Measurements from ENCODE around the gene PTGR3.

The PTGR3 gene

GRCh38 chr18:75215663-75216062 lies 6.7 kb upstream of the PTGR3 start:
- DNase-seq (ENCODE audit: low read depth, low spot score) = no peak

DNA sequence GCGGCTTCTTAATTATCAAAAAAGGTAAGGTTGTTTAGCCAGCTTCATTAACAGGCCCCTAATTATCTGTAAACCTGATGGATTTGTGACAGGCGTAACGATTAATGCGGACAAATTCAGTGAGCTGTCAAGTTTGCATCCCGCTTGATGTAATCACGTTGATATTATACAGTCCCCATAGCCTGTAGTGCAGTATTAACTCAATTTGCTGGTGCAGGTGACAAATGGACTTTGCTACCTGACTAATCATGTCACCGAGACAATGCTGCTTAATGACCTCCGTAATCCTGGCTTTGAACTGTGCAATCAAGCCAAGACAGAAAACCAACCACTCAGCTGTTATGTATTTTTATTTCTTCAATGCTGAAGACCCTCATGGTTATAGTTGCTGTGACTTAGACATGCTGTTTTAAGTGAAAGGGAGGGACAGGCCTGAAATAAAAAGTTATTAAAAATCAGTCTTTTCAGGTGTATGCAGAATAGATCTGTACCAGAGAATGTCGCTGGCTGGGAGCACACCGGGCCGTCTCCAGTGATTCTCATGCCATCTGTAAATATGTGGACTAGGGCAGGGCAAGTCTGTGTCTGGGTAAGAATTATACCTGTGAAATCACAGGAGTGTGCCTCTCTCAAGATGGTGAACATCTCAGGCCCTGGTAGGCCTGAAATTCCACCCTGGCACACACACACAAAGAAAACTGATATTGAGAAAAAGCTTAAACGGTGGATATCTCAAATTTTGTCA lies 6.0 kb upstream of the PTGR3 start:
- DNase-seq (ENCODE audit: low read depth, low spot score) = no peak

DNA sequence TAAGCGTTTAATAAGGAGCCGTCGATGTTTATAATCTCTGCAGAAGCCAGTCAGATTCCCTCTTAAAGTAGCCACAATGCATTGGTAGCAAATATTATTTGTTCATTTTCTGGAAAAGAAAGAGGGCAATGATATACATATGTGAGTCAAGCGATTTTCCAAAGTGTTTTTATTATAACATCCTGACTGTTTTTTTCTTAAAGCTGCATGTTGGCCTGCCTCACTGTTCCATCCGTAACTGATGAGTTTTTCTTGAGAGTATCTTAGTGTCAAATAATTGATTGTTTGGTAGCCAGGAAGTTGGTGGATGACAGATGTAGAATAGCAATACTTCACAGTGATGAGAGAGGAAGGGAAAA lies 5.4 kb upstream of the PTGR3 start:
- no peak for DNase-seq (ENCODE audit: low read depth, low spot score)

DNA sequence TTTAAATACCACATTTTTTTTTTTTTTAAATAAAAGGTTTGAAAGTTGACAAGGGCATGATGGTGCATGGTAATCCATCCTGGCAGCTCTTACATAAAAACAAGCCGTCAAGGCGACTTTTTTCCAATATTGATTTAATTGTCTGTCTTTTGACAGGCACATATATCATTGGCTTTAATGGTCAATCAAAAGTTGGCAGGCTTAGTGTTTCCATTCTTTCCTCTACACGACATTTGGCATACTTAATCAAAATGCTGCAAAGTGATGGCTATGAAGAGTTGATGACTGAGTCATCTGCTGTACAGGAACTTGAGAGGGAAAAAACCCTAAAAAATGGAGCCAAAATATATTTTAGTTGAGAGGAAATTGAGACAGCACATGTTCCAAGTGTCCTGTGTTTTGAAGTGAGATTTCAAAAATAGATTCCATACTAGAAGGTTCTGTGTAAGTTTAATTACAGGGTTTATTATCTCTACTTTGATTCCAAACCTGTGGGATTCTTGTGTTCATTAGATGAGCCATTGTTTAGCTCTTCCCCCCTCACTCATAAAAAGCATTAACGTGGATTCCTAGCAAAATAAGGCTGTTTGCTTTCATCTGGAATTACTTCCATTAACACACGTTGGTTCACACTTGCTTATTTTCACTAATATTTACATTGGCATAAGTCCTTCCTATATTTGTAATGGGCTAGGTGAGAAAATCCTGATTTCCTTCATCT lies 4.8 kb upstream of the PTGR3 start:
- no peak for DNase-seq (ENCODE audit: low read depth, low spot score)

DNA sequence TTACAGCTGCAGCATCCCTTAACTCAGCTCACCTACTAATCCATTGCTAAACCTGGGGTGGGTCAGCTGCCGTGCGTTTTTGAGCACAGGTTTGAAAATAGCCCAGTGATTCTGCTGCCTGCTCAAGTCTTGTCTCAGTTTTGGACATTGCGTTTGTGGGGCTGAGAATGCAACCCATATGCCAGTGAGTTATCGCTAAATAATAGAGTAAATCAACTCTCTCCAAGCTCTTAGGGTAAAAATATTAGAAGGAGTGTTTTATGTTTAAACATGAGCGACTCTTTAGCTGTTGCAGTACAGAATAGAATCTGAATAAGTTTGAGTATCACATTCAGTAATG lies 3.8 kb upstream of the PTGR3 start:
- DNase-seq (ENCODE audit: low read depth, low spot score) = no peak

DNA sequence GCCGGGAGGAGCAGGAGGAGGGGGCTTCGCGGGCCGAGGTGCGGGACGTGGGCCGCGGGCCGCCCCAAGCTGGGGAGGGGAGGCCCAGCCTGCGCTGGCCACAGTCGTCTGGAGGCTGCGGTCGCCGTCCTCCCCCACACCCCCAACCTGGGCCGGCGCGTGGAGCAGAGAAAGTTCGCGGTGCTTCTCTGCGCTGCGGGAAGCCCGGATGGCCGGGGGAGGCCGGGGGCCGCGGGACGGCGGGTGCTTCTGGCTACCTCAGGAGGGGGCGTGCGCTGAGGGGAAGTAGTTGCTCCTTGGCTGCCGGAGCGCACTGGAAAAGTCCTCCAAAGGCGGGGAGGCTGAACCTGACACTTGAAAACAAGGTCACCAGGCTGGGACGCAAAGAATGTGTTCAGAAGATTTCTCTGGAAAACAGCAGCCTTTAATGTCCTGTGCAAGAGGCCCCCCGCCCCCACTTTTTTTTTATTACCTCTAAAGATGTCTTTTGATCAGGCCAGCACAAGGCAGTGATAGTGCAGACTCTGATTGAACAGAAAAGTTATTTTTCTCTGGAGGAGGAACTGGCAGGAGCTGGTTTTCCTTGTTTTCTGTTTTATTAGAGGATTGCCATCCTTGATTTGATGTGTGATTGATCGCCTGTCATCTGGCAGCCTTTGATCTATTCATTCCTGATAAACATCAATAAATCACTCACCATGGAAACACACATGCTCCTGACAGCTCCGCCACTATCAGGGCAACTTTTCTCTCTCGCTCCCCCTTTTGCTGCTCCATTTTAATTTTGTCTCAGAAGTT lies 3.2 kb upstream of the PTGR3 start:
- peak; percentile 58 for DNase-seq (ENCODE audit: low read depth, low spot score)

DNA sequence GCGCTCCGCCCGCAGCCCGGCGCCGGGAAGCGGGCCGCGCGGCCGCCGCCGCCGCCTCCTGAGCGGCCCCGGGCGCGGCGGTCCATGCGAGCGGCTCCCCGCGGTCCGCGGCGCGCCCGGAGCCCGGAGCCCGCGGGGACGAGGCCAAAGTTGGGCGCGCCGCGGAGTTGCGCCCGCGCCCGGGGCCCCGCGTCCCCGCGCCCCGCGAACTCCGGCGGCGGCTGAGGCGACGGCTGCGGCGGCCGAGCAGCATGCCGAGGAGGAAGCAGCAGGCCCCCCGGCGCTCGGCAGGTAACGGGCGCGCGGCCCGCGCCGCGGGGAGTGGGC lies 2.6 kb upstream of the PTGR3 start:
- no peak for DNase-seq (ENCODE audit: low read depth, low spot score)

GRCh38 chr18:75211002-75211621 lies 2.2 kb upstream of the PTGR3 start:
- DNase-seq (ENCODE audit: low read depth, low spot score) = peak; percentile 43

- DNase-seq (ENCODE audit: low read depth, low spot score) = peak; percentile 53
Observed at GRCh38 chr18:75210274-75211001, 1.5 kb upstream of the PTGR3 start, which contains the start of gene TSHZ1. TSS of gene TSHZ1 (plus strand) at chr18:75210797. CDS start at chr18:75211877, 1,080 bp downstream.

DNA sequence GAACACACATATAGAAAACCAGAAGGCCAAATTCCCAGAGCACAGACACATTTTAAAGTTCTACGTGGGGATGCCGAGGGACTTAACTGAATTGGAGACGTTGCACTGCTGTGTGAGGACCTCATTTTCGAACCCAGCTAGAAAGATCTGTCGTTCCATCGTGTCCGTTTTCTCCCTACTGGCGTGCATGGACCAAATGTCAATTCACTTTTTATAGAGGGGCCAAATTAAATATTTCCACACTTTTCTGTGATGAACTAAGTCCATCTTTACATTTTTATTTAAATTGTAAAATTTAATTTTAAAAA lies 966 bp upstream of the PTGR3 start:
- DNase-seq (ENCODE audit: low read depth, low spot score) = no peak

- no peak for DNase-seq (ENCODE audit: low read depth, low spot score)
Observed at GRCh38 chr18:75208836-75209128, 157 bp downstream of the PTGR3 start.

DNA sequence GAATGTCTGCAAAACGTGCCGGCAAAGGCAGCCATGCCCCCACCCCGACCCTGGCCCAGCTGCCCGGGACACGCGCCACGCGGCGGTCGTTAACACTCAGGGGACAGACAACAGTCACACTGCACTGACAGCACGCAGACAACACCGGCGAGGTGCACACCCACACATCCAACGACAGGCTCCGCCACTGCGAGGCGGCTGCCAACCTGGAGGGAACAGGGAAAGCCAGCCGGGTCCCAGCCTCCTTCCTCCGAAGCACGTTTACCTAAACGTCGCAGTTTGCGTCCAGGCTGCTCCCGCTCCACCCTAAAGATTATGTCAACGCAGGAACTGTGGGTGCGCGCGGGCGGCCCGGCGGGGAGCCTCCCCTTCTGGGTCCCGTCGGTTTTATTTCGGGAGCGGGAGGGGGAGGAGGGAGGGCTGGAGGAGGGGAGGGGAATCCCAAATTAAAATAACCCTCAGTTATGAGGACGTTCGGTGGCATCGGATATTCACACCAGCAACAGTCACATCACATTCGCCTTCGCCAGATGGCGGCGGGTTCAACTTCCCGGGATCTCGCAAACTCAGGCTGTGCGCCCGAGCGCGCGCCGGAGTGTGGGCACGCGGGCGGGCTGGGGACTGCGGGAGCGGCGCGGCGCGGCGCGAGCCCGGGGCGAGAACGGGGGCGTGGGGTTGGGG lies 644 bp downstream of the PTGR3 start:
- DNase-seq (ENCODE audit: low read depth, low spot score) = peak; percentile 27

DNA sequence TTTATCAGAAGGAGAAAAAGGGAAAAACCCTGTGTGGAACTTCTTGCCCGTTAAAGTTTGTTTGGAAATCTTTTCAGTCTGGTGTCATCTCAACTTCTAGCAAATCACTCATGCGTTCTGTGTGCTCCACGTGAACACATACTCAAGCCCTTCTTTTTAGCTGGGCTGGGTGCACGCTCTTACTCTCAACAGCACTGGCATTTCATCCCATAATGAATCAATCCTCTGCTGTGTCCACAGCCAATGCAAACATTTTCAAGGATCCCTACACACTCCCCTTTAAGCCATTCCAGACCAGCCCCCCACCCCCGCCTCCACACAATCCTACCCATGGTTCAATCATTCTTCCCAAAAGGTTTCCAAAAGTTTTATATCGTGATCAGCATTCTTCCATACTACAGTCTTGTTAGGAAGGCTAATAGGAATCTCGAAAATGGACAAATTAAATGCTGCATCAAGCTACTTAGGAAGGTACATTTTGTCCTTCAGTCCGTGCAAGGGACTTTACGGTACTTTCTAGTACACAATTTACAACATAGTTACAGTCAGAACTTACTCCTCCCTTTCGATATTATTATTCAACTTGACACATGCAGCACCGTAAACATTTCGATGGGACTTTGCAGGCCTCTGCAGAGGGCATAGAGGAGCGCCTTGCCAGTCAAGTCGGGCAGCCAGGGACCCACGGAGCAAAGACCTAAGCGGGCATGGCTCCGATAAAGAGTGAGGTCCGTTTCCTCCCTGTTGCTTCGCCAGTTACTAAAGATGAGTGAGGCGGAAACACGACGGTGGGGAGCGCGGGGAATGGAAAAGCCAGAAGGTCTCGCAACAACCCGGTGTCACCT lies 1.4 kb downstream of the PTGR3 start:
- DNase-seq (ENCODE audit: low read depth, low spot score) = peak; percentile 23

- peak; percentile 17 for DNase-seq (ENCODE audit: low read depth, low spot score)
Observed at GRCh38 chr18:75206452-75207309, 2.3 kb downstream of the PTGR3 start.

GRCh38 chr18:75205514-75206132 lies 3.3 kb downstream of the PTGR3 start:
- peak; percentile 58 for DNase-seq (ENCODE audit: low read depth, low spot score)

DNA sequence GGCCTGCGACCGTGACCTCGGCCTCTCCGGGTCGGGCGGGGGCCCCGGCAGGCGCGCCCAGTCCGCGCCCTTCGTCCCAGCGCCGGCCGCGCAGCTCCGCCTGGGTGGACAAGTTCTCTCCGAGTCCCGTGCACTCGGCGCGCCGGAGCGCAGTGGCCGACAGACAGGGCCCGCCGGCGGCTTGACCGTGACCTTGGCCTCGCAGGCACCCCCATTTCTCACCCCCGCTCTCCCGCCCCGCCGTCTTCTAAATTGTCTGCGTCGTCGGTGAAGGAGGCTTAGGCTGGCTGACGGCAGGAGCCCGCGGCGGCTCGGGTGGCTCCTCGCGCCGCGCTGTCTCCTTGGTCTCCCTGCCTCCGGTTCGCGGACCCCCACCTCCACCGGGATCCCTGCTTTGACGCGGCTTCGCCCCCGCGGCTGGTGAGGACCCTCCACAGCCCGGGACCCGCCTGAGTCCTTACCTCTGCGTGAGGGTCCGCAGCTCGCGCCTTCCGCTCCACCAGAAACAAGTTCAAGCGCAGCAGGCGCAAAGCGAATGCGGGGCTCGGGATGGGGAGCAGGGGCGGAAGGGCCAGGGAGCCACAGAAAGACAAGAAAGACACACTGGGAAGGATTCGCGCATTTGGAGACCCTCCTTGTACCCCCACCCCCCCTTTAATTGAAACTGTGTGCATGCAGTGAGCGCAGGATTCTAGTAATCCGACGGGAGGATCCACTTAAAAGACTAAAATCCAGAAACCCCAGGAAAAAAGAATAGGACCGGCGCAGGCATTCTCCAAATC lies 4.0 kb downstream of the PTGR3 start:
- DNase-seq (ENCODE audit: low read depth, low spot score) = peak; percentile 29

GRCh38 chr18:75204269-75204731 lies 4.6 kb downstream of the PTGR3 start:
- DNase-seq (ENCODE audit: low read depth, low spot score) = peak; percentile 44

Measured in ELF-1 (cell line).